Epithelial cell of esophagus (primary cell): ENCODE results near the gene PSPN.
"Not testable (repeated sequence)": the region's sequence is repeated elsewhere in the genome, so short reads cannot be mapped to it uniquely, and the experiment has no call there.

Source experiments
- DNase-seq: peaks from one replicate; pipeline ENCODE4 v3.0.0; 2010; ENCODE audit warnings: low read depth
- H3K4me3 ChIP-seq: 2 replicates; pipeline ENCODE4 v1.5.1; 2011; ENCODE audit warnings: mild to moderate bottlenecking, low read length, control low read depth
- CTCF ChIP-seq: IDR thresholded peaks from 2 replicates; pipeline ENCODE4 v1.5.1; 2011; ENCODE audit warnings: low read depth, mild to moderate bottlenecking, low read length, control low read depth, inconsistent platforms; ENCODE audit not compliant: insufficient read depth; ENCODE audit errors: missing control alignments

PSPN gene

GRCh38 chr19:6402837-6403608 is 27.3 kb upstream of the PSPN start:
- H3K4me3 ChIP-seq, result no peak overlapping the region
- no peak for TF ChIP-seq CTCF
- DNase-seq, result no peak

- no peak for TF ChIP-seq CTCF
- H3K4me3 ChIP-seq, result no peak overlapping the region
- no peak for DNase-seq
Measured at GRCh38 chr19:6402058-6402457, 26.3 kb upstream of the PSPN start.

- DNase-seq, H3K4me3 ChIP-seq: not testable (repeated sequence)
Measured at GRCh38 chr19:6400062-6400944, 24.6 kb upstream of the PSPN start.

GRCh38 chr19:6396305-6396704 is 20.6 kb upstream of the PSPN start:
- DNase-seq, result no peak
- no peak for TF ChIP-seq CTCF

GRCh38 chr19:6394831-6395230 is 19.1 kb upstream of the PSPN start:
- TF ChIP-seq CTCF, result no peak
- H3K4me3 ChIP-seq, result no peak overlapping the region
- DNase-seq, result no peak

More at GRCh38 chr19:6396305-6396704, 20.6 kb upstream of the PSPN start:
- H3K4me3 ChIP-seq, result no peak overlapping the region

- peak overlapping the region; percentile 91 for H3K4me3 ChIP-seq
- TF ChIP-seq CTCF, result no peak
- DNase-seq, result no peak
Measured at GRCh38 chr19:6393983-6394412, 18.3 kb upstream of the PSPN start.

GRCh38 chr19:6393074-6393982 is 17.6 kb upstream of the PSPN start, which contains the start of gene GTF2F1:
GTF2F1 (minus strand) TSS chr19:6393164; CDS start chr19:6392995, 169 bp downstream.
- H3K4me3 ChIP-seq, result peak within 1 kb of the TSS; percentile 91
- DNase-seq, result peak; percentile 87
- peak; percentile 15 for TF ChIP-seq CTCF
